ENCODE results near the gene FAM120AOS. TPM values are rescaled to one million over a fixed set of nuclear protein-coding genes. Genes with fewer than 3 reads are reported as not detected.

The FAM120AOS gene
- total and polyA plus RNA-seq, 2 of the 8 experiments (the other 6 are each of a cell fraction or from before 2014, with no cell fraction given): 29.6 to 37.6 TPM

DNA sequence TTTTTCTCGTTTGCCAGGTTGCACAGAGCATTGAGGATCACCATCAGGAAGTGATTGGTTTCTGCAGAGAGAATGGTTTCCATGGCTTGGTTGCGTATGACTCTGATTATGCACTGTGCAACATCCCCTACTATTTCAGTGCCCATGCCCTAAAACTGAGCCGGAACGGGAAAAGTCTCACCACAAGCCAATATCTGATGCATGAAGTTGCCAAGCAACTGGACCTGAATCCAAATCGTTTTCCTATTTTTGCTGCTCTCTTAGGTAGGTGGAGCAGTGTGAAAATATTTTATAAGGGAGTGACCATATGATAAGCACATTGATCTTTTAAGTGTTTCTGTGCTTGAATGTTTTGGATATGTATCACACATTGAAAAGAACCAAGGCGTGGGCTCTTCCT lies 17.7 kb upstream of the FAM120AOS start:
- WGBS, 2 experiments (ENCODE audit: extremely low coverage in 1 of 2, insufficient coverage in 1 of 2, insufficient read length in 1 of 2, insufficient replicate concordance in 2 of 2, low coverage in 1 of 2, low lambda C conversion rate in 2 of 2, missing lambda C conversion rate in 1 of 2): 85% methylated on average over 6 of the region's 6 CpGs; no CpG with 5 or more reads in 1 of the 2 experiments
- no peaks in the 10 kb centered on the region for H3K9me3 ChIP-seq (ENCODE audit: insufficient read depth in 2 of 2, low read depth in 1 of 2, low read length in 1 of 2)
- no peak overlapping the region for H3K23ac ChIP-seq (ENCODE audit: insufficient read length)
- H3K36me3 ChIP-seq (ENCODE audit: control insufficient read depth in 2 of 4, insufficient read depth in 4 of 4, low read length in 3 of 4): peaks cover 0 to 6% (median 2%) of the 10 kb centered on the region in 4 experiments; a peak in 2 of 8 replicates
- H3K4me2 ChIP-seq (ENCODE audit: insufficient read depth in 1 of 2, low read depth in 2 of 2, low read length in 2 of 2): no peak overlapping the region
- H3K56ac ChIP-seq (replicated peaks; ENCODE audit: insufficient read length, low read depth, low read length): no peak overlapping the region
- DNase-seq (ENCODE audit: low read depth in 1 of 2, low spot score in 2 of 2) (no peak), FAIRE-seq (no peak)
- no peak overlapping the region for H3K9ac ChIP-seq (replicated peaks in 1 of 4; ENCODE audit: extremely low read depth in 1 of 4, low read depth in 3 of 4, low read length in 3 of 4)
- peaks cover 6 to 16% (median 14%) of the 10 kb centered on the region in 4 experiments for H3K4me1 ChIP-seq (replicated peaks in 1 of 4; ENCODE audit: control insufficient read depth in 3 of 4, insufficient read depth in 4 of 4, low read length in 3 of 4)
- no peak overlapping the region for H4K91ac ChIP-seq (replicated peaks; ENCODE audit: insufficient read length, low read length)
- no peak overlapping the region for H2BK15ac ChIP-seq (ENCODE audit: low read length)
- no peak overlapping the region for H2BK20ac ChIP-seq (ENCODE audit: low read length)
- no peak overlapping the region for H3K4me3 ChIP-seq (ENCODE audit: extremely low read depth in 1 of 4, insufficient read depth in 2 of 4, low read depth in 3 of 4, low read length in 4 of 4)
- H2BK12ac ChIP-seq (ENCODE audit: low read depth, low read length): no peak overlapping the region
- H3K18ac ChIP-seq (ENCODE audit: extremely low read depth, low read length): no peak overlapping the region
- H3K79me2 ChIP-seq (ENCODE audit: control insufficient read depth in 1 of 2, insufficient read depth in 2 of 2, low read length in 2 of 2): peaks cover 14 to 70% of the 10 kb centered on the region in 2 experiments
- H3K27ac ChIP-seq (ENCODE audit: low read depth, low read length): no peak overlapping the region
- no peak overlapping the region for H2AFZ ChIP-seq (ENCODE audit: low read length)
- H2BK120ac ChIP-seq (replicated peaks; ENCODE audit: low read depth, low read length): no peak overlapping the region
- H2BK5ac ChIP-seq (ENCODE audit: low read depth, low read length): no peak overlapping the region
- ChIA-PET POLR2A (ENCODE audit: partially characterized antibody) (interaction anchor here (1.3 kb wide), 1 partner anchor 20 kb away, joined by 3 read pairs; no protein-coding TSS in a partner anchor), CTCF (ENCODE audit: partially characterized antibody) (no interaction called here)
- no peak overlapping the region for H3K4ac ChIP-seq (replicated peaks; ENCODE audit: insufficient read length, low read depth, low read length)
- H4K5ac ChIP-seq (ENCODE audit: insufficient read length, low read depth, low read length): no peak overlapping the region
- no peaks in the 10 kb centered on the region for H3K27me3 ChIP-seq (replicated peaks in 1 of 4; ENCODE audit: control insufficient read depth in 3 of 4, extremely low read depth in 1 of 4, insufficient read depth in 3 of 4, low read length in 3 of 4)
- peaks cover 14% of the 10 kb centered on the region for H3K79me1 ChIP-seq (ENCODE audit: low read depth, low read length)
- H4K8ac ChIP-seq (ENCODE audit: extremely low read depth, insufficient read depth, low read length): no peak overlapping the region
- H4K20me1 ChIP-seq (replicated peaks in 1 of 2; ENCODE audit: control insufficient read depth in 1 of 2, insufficient read depth in 2 of 2, low read length in 2 of 2): peaks cover 3 to 10% of the 10 kb centered on the region in 2 experiments
- H3K14ac ChIP-seq (ENCODE audit: insufficient read length): no peak overlapping the region
- no peak overlapping the region for H2AK5ac ChIP-seq (ENCODE audit: low read depth, low read length)
- H3K23me2 ChIP-seq (ENCODE audit: low read depth, low read length): no peaks in the 10 kb centered on the region
- TF ChIP-seq, protein P1, sequence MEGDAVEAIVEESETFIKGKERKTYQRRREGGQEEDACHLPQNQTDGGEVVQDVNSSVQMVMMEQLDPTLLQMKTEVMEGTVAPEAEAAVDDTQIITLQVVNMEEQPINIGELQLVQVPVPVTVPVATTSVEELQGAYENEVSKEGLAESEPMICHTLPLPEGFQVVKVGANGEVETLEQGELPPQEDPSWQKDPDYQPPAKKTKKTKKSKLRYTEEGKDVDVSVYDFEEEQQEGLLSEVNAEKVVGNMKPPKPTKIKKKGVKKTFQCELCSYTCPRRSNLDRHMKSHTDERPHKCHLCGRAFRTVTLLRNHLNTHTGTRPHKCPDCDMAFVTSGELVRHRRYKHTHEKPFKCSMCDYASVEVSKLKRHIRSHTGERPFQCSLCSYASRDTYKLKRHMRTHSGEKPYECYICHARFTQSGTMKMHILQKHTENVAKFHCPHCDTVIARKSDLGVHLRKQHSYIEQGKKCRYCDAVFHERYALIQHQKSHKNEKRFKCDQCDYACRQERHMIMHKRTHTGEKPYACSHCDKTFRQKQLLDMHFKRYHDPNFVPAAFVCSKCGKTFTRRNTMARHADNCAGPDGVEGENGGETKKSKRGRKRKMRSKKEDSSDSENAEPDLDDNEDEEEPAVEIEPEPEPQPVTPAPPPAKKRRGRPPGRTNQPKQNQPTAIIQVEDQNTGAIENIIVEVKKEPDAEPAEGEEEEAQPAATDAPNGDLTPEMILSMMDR (IDR thresholded peaks at IDR 0.05; ENCODE audit: control extremely low read depth in 1 of 3, insufficient read depth in 1 of 3, low read depth in 1 of 3, low read length in 3 of 3): no peak
- TF ChIP-seq CREB1 (IDR thresholded peaks at IDR 0.05): no peak
- no peak for TF ChIP-seq SAP30 (IDR thresholded peaks at IDR 0.05; ENCODE audit: insufficient read depth, insufficient replicate concordance, low read length)
- TF ChIP-seq BCL11A (IDR thresholded peaks at IDR 0.05; ENCODE audit: low read depth in 2 of 2, low read length in 2 of 2): no peak
- no peak for TF ChIP-seq RFX5 (IDR thresholded peaks at IDR 0.05; ENCODE audit: borderline replicate concordance, low read depth, low read length)
- TF ChIP-seq CBX5 (IDR thresholded peaks at IDR 0.05; ENCODE audit: low read depth, low read length): no peak
- no peak for TF ChIP-seq JUND (IDR thresholded peaks at IDR 0.05; ENCODE audit: low read length)
- TF ChIP-seq, protein P2, sequence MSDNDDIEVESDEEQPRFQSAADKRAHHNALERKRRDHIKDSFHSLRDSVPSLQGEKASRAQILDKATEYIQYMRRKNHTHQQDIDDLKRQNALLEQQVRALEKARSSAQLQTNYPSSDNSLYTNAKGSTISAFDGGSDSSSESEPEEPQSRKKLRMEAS (IDR thresholded peaks at IDR 0.05): no peak
- TF ChIP-seq RXRA (IDR thresholded peaks at IDR 0.05; ENCODE audit: insufficient read depth, low read depth, low read length): no peak
- TF ChIP-seq YY1 (IDR thresholded peaks at IDR 0.05; ENCODE audit: low read depth, low read length): no peak
- TF ChIP-seq CHD1 (IDR thresholded peaks at IDR 0.05; ENCODE audit: low read depth, low read length): no peak
- no peak for TF ChIP-seq NRF1 (IDR thresholded peaks at IDR 0.05; ENCODE audit: low read depth, low read length)
